GM12873 (cell line): ENCODE measurements around the gene INO80D.
A peak's percentile ranks its signal among the peaks of the same experiment; 100 is the strongest.

Experiments used
- CTCF ChIP-seq: IDR thresholded peaks from 2 replicates; pipeline ENCODE4 v1.5.1; 2012; ENCODE audit warnings: low read depth, mild to moderate bottlenecking, moderate library complexity, low read length, control low read depth; ENCODE audit not compliant: insufficient read depth; ENCODE audit errors: missing control alignments

Gene INO80D

GRCh38 chr2:206085742-206086445 is at the start of gene INO80D:
Gene INO80D (minus strand): TSS chr2:206086174. CDS start chr2:206063016, 23,158 bp downstream.
- TF ChIP-seq CTCF: peak; percentile 75

GRCh38 chr2:206127656-206128055 is 41.7 kb upstream of the INO80D start:
- no peak for TF ChIP-seq CTCF

GRCh38 chr2:206125901-206126300 is 39.9 kb upstream of the INO80D start:
- TF ChIP-seq CTCF: no peak

GRCh38 chr2:206116278-206116677 is 30.3 kb upstream of the INO80D start:
- TF ChIP-seq CTCF: no peak

GRCh38 chr2:206115026-206115578 is 29.1 kb upstream of the INO80D start:
- no peak for TF ChIP-seq CTCF

GRCh38 chr2:206112846-206113547 is 27.0 kb upstream of the INO80D start:
- no peak for TF ChIP-seq CTCF

- no peak for TF ChIP-seq CTCF
These were observed 26.1 kb upstream of the INO80D start for GRCh38 chr2:206112108-206112507.
